GM18507 (cell line): ENCODE measurements around the gene DLEC1.

ENCODE experiments used
- DNase-seq: peaks from one replicate; pipeline ENCODE4 v3.0.0; 2011; ENCODE audit warnings: low read depth; ENCODE audit not compliant: insufficient read length; ENCODE audit errors: extremely low spot score
- FAIRE-seq: peaks from 2 replicates; lab custom pipeline; 2011; peaks lifted over from hg19 to GRCh38; lab: Jason Lieb, UNC

Gene DLEC1, protein sequence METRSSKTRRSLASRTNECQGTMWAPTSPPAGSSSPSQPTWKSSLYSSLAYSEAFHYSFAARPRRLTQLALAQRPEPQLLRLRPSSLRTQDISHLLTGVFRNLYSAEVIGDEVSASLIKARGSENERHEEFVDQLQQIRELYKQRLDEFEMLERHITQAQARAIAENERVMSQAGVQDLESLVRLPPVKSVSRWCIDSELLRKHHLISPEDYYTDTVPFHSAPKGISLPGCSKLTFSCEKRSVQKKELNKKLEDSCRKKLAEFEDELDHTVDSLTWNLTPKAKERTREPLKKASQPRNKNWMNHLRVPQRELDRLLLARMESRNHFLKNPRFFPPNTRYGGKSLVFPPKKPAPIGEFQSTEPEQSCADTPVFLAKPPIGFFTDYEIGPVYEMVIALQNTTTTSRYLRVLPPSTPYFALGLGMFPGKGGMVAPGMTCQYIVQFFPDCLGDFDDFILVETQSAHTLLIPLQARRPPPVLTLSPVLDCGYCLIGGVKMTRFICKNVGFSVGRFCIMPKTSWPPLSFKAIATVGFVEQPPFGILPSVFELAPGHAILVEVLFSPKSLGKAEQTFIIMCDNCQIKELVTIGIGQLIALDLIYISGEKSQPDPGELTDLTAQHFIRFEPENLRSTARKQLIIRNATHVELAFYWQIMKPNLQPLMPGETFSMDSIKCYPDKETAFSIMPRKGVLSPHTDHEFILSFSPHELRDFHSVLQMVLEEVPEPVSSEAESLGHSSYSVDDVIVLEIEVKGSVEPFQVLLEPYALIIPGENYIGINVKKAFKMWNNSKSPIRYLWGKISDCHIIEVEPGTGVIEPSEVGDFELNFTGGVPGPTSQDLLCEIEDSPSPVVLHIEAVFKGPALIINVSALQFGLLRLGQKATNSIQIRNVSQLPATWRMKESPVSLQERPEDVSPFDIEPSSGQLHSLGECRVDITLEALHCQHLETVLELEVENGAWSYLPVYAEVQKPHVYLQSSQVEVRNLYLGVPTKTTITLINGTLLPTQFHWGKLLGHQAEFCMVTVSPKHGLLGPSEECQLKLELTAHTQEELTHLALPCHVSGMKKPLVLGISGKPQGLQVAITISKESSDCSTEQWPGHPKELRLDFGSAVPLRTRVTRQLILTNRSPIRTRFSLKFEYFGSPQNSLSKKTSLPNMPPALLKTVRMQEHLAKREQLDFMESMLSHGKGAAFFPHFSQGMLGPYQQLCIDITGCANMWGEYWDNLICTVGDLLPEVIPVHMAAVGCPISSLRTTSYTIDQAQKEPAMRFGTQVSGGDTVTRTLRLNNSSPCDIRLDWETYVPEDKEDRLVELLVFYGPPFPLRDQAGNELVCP (N-terminal part only)

DNA sequence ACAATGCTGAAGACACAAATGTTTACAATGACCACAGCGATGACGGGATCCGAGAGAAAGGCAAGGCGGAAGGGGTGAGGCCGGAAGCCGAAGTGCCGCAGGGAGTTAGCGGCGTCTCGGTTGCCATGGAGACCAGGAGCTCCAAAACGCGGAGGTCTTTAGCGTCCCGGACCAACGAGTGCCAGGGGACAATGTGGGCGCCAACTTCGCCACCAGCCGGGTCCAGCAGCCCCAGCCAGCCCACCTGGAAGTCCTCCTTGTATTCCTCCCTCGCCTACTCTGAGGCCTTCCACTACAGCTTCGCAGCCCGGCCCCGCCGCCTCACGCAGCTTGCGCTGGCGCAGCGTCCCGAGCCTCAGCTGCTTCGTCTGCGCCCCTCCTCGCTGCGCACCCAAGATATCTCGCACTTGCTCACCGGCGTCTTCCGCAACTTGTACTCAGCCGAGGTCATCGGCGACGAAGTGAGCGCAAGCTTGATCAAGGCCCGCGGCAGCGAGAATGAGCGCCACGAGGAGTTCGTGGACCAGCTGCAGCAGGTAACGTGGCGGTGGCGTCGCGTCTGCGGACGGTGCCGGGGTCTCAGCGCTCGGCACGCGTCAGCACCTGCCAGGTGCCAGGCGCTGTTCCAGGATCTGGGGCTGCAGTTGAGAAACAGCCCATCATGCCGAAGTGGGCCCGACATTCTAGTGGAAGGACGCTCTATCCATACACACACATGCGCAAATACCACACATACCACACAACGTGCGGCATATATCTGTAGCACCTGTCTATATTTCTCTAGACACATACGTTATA lies at the start of gene DLEC1:
TSS of gene DLEC1 (plus strand) at position 108 of the 798 bp plus-strand sequence. CDS start at position 126, 18 bp downstream.
- FAIRE-seq = peak; percentile 82
- DNase-seq = peak; percentile 72

DNA sequence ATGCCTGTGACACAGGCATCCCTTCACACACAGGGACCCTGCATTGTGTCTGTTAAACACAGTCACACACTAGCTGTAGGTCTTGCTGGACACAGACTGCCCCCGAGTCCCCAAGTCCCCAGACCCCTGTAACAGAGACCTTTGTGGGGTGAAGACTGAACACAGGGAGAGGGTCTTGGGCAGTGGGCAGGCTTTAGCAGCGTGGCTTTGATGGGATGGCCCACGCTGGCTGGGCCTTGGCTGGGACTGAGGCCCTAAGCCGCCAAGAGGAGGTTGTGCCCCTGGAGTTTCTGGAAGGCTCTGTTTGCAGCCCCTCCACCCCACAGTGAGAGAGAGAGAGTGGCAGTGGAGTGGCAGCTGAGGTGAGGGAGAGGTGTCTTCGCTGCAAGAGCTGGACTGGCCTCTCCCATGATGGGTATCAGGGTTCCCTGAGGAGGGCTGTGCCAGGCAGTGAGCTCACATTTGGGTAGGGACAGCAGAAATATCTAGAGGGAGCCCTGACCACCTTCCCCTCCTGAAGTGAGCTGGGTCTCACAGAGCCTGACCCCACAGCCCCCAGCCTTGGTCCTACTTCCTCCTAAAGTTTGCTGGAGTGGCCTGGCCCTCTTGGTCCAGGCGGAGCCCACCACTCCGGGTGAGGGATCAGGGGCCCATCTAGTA lies 49.1 kb upstream of the DLEC1 start:
- no peak for FAIRE-seq
- DNase-seq = no peak

DNA sequence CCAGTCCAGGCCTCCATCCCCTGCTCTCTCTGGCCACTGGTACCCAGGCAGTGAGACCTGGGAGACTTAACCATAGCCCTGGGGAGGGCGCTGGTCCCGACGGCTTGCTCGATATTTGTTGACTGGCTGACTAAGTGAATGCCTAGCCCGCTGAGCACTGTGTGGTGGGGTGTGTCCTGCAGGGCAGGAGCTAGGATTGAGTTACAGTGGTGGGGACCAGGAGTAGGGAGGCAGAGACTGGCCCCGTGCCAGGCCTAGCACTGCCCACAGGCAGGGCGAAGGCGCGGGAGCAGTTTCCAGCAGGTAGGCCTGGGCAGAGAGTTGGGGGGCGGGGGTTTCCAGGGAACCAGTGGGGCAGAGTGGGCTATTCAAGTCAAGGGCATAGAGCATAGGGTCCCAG lies 48.5 kb upstream of the DLEC1 start, which contains the start of gene VILL:
TSS of gene VILL (plus strand) at position 260 of the 400 bp plus-strand sequence. CDS start 2,887 bp downstream, outside the sequence.
- FAIRE-seq (no peak), DNase-seq (no peak)

DNA sequence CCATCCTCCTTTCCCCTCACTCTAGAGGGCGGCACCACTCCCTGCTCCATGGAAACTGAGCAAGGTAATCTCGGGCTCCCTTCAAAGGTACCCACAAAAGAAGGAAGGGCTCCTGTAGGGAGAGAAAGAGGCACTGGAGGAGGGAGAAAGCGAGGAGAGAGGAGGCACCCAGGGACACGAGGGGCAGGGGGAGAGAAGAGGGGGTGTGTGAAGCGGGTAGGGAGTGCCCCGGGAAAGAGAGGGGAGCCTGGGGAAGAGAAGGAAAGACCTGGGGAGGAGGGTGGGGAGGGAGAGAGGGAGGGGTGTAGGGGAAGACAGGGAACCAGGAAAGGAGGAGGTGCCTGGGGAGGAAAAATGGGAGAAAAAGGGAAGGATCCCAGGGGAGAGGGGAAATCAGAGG lies 47.9 kb upstream of the DLEC1 start:
- FAIRE-seq = no peak
- DNase-seq = no peak

DNA sequence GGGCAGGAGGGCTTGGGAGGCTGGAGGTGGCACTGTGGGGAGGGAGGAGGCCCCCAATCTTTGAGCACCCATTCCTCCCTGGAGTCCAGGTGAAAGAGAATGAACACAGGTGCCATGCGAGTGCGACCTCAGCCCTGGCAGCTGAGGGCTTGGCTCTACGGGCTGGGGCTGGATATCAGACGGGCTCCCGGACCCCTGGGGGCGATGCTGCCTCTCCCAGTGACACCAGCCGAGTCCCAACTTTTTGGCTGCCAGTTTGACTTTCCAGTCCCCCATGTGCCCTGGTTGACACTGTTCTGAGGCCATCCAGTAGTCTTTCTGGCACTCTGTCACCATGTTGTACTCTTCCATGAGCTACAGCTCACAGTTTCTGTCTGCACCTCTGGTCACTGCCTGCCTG lies 47.2 kb upstream of the DLEC1 start:
- no peak for DNase-seq

DNA sequence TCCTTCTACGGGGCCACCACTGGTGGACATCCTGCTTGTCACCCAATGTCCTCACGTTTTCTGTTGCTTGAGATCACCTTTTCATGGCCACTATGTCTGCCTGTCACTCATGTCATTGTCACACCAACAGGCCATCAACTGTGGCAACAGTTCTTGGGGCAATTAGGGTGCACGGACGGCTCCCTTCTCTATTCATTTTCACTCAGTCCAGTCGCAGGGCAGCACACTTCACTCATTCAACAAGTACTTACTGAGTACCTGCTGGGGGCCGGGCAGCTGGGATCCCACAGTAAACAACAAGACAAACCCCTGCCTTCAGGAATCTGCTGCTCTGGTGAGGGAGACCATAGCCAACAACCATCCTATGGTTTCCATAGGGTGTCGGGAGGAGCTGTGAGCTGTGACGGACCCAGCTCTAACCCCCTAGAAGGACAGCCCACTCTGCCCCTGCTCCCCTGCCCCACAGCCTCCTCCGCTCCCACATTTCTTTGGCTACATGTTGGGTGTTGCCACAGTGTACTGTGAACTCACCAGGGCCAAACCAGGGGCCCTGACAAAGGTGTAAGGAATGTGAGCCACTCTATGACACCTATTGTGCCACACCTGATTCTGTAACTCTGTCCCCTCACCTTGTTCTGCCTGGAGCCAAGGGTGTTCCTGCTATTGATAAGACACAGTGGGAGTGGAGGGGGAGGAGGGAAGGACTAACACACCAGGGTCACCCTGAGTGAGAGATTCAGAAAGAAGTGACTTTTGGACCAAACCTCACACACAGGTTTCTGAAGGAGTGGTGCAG lies 46.5 kb upstream of the DLEC1 start:
- FAIRE-seq (no peak), DNase-seq (no peak)

More for the DNA sequence above, 47.2 kb upstream of the DLEC1 start:
- FAIRE-seq = no peak

DNA sequence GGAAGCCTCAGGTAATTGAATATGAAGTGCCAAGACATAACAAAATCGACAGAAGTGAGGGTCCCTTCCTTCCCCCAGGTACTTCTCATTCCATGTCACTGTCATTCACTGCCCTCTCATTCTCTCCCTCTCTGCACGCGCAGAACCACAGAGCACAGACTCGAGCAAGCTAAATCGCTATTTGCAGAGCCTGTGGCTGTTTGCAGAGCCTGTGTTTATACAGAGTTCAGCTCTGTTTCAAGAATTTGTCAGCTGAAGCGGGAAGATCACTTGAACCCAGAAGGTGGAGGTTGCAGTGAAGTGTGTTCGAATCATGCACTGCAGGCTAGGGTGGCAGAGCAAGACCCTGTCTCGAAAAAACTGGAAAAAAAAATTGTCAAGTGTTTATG lies 45.9 kb upstream of the DLEC1 start:
- no peak for DNase-seq
- FAIRE-seq = peak; percentile 65

DNA sequence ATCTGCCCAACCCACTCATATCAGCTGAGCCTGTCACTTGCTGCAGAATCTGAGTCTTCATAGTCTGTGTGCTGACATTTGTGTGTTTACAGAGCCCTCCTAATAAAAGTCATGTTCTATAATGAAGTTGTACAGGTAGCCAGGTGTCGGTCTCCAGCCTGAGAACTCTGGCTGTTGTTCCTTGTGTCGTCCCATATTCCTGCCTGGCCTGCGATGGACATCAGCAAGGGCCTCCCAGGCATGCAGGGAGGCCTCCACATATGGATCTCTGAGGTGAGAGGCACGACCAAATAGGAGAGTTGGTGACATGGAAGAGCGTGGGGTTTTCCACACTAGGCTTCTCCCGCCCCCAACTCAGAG lies 45.6 kb upstream of the DLEC1 start:
- no peak for DNase-seq

DNA sequence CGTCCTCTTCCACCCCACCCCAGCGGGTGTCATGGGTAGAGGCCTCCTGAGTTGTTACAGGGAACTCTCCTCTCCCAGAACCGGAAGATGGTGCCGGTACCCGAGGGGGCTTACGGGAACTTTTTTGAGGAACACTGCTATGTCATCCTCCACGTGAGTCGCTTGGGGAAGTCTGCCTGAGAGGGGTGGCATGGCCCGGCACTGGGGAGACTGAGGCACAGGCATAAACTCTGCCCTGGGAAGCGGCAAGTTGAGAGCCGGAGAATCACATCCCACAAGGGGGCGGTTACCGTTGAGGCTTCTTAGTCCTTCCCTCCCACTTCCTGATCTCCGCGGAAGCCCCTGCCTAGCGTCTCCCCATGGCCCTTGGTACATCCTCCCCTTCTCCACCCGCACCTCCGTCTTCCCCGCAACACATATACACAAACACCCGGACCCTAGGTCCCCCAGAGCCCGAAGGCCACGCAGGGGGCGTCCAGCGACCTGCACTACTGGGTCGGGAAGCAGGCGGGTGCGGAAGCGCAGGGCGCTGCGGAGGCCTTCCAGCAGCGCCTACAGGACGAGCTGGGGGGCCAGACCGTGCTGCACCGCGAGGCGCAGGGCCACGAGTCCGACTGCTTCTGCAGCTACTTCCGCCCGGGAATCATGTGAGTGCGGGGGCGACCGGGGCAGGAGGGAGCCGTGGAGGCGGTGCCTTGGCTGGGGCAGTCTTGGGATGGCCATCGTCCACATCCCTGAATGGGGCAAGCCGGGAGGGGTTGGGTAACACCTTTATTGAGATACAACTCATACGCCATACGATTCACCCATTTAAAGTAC lies 45.0 kb upstream of the DLEC1 start:
- DNase-seq (peak; percentile 32), FAIRE-seq (peak; percentile 82)

More for the DNA sequence above, 45.6 kb upstream of the DLEC1 start:
- FAIRE-seq = no peak

DNA sequence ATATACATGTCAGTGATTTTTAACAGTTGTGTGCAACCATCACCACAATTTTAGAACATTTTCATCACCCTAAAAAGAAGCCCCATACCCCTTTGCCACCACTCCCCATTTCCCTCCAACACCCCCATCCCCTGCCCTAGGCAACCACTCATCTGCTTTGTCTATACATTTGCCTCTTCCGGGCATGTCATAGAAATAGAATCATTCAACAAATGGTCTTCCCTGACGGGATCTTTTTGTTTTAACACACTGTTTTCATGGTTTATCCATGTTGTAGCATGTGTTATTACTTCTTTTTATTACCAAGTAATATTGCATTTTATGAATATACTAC lies 44.4 kb upstream of the DLEC1 start:
- no peak for DNase-seq
- FAIRE-seq = no peak

DNA sequence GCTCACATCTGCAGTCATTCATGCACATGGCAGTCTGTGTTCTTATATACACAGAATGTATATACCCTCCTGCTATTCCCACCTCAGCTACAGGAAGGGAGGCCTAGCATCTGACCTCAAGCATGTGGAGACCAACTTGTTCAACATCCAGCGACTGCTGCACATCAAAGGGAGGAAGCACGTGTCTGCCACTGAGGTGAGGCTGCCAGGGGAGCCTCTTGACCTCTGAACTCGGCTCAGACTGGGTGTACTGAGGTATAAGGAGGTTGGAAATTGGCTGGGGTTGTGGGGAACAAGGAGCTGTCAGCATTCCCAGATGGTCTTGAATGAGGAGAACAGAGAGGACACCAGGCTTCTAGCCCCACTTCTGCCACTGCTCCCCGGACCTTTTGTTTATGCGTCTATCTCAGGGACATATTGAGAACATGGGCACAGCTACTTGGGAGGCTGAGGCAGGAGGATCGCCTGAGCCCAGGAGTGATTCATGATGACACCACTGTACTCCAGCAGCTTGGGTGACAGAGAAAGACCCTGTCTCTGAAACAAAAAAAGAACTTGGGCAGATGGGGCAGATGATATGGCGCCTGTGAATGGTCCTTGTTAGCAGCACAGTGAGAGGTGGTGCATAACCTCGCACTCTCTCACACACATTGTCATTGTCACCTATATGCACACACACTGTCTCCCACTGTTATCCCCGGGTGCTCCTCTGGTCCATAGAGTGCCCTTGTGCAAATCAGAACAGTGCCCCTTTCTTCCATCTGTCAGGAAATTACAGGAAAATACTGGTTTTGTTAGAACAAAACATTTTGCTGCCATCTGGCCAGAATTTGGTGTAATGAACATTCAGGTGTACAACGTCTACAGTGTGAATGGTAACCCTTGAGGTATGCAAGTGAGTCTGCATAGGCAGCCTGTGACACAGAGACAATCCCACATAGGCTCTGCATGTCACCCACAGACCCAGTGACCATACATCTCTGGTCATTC lies 43.1 kb upstream of the DLEC1 start:
- FAIRE-seq = no peak
- no peak for DNase-seq

DNA sequence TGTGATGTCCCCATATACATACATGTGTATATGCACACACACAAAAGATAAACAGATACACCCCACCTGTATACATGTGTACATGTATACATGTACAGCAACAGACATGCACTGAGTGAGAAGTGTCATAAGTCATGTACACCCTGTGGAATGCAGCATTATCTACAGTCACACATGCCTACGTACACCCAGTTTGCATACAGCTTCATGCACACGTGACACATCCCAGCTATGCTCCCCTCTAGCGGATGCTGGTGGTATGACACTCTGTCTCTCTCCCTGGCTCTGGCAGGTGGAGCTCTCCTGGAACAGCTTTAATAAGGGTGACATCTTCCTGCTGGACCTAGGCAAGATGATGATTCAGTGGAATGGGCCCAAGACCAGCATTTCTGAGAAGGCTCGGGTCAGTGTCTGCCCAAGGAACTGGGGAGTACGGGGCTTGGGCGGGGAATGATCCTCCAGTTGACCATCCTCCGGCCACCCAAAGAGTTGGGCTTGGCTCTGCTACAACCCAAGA lies 42.2 kb upstream of the DLEC1 start:
- DNase-seq (peak; percentile 32), FAIRE-seq (peak; percentile 97)

DNA sequence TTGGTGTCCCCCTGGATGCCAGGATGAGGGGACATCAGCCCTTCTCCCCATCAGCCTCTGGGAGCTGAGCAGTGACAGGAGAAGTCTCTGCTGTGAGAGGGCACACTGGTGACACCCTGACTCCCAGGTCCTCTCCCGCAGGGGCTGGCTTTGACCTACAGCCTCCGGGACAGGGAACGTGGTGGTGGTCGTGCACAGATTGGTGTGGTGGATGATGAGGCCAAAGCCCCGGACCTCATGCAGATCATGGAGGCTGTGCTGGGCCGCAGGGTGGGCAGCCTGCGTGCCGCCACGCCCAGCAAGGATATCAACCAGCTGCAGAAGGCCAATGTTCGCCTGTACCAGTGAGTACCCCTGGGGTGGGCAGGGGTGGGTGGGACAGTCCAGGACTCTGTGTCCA lies 41.7 kb upstream of the DLEC1 start:
- FAIRE-seq (no peak), DNase-seq (no peak)

DNA sequence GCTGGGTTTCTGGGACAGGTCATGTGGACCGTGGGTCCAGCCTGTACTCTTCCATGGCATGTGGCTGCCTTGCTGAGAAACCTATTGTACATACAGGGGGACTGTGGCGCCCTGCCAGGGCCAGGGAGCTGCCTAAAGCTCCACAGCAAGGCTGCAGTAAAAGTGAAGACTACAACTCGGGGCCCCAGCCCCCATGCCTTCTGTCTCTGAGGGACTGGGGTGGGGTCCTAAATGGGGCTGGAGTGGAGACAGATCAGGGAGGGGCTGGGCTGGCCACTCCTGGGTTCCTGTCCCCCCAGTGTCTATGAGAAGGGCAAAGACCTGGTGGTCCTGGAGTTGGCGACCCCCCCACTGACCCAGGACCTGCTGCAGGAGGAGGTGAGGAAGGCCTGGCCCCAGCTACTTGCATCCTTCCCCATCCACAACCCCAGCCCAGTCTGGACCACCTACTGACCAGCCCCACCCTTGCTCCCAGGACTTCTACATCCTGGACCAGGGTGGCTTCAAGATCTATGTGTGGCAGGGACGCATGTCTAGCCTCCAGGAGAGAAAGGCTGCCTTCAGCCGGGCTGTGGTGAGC lies 41.1 kb upstream of the DLEC1 start:
- no peak for FAIRE-seq

DNA sequence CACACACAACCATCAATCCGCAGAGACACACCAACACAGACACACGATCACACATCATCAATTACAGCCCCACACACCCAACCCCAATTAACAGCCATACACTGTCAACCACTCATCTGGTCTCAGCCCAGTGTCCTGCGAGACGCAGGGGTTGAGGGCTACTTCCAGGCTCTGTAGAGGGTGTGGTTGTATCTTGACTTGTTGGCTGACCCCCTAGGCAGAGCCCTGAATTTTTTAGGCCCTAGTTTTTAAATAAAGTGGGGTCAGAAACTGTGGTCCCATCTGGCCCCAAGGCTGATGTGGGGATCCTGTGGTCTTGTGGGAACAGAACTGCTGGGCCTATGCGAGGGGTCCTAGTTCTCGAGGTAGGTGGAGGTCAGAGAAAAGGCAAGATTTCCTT lies 39.2 kb upstream of the DLEC1 start:
- DNase-seq (no peak), FAIRE-seq (no peak)

More for the DNA sequence above, 41.1 kb upstream of the DLEC1 start:
- DNase-seq = no peak
